Middle frontal gyrus (tissue), 1 donor: Measurements from ENCODE around the gene MAGEA2.
"Not testable (repeated sequence)": the region's sequence is repeated elsewhere in the genome, so short reads cannot be mapped to it uniquely, and the experiment has no call there.

Experiments used
- DNase-seq: peaks from one replicate; pipeline ENCODE4 v3.0.0-alpha.2; 2015; ENCODE audit warnings: low spot score; ENCODE audit errors: extremely low spot score

MAGEA2 gene

GRCh38 chrX:152709173-152709572, 44.5 kb downstream of the MAGEA2 start, which contains the start of gene CSAG2:
Gene CSAG2 (minus strand): TSS chrX:152709273. CDS start chrX:152709112, 161 bp downstream.
- DNase-seq, result not testable (repeated sequence)

GRCh38 chrX:152706500-152706899, 47.1 kb downstream of the MAGEA2 start:
- DNase-seq, result not testable (repeated sequence)

- DNase-seq, result not testable (repeated sequence)
Measured at GRCh38 chrX:152700390-152700789, 53.3 kb downstream of the MAGEA2 start.
